Immature natural killer cell (primary cell): Measurements from ENCODE around the gene RAB3A. TPM values are rescaled to one million over a fixed set of nuclear protein-coding genes. Genes with fewer than 3 reads are reported as not detected.
"Not testable (repeated sequence)": the region's sequence is repeated elsewhere in the genome, so short reads cannot be mapped to it uniquely, and the experiment has no call there.

ENCODE experiments used
- DNase-seq, 3 donors: peaks; one replicate each; pipeline ENCODE4 v3.0.0; 2022; ENCODE audit warnings: mixed read lengths in 1 of 3
- H3K27ac Mint-ChIP-seq, 6 donors: one replicate each; pipeline ENCODE4 v1.8.0; 2020; ENCODE audit warnings: mixed read lengths in 6 of 6, mild to moderate bottlenecking in 5 of 6, inconsistent platforms in 4 of 6, moderate library complexity in 3 of 6
- H3K27me3 Mint-ChIP-seq, 3 donors: one replicate each; pipeline ENCODE4 v1.8.0; 2020 to 2021; ENCODE audit warnings: low read depth in 3 of 3, mild to moderate bottlenecking in 3 of 3, mixed read lengths in 3 of 3, moderate library complexity in 3 of 3, inconsistent platforms in 1 of 3
- H3K36me3 Mint-ChIP-seq, 3 donors: one replicate each; pipeline ENCODE4 v1.8.0; 2020; ENCODE audit warnings: mixed read lengths in 3 of 3, inconsistent platforms in 2 of 3, mild to moderate bottlenecking in 2 of 3
- H3K4me1 Mint-ChIP-seq, 2 donors: one replicate each; pipeline ENCODE4 v1.8.0; 2020; ENCODE audit warnings: inconsistent platforms in 2 of 2, mild to moderate bottlenecking in 2 of 2, mixed read lengths in 2 of 2, moderate library complexity in 1 of 2
- H3K4me3 Mint-ChIP-seq, 5 donors: one replicate each; pipeline ENCODE4 v1.8.0; 2020; ENCODE audit warnings: mild to moderate bottlenecking in 5 of 5, mixed read lengths in 5 of 5, inconsistent platforms in 3 of 5, moderate library complexity in 3 of 5
- H3K9me3 Mint-ChIP-seq, 6 donors: one replicate each; pipeline ENCODE4 v1.8.0; 2020; ENCODE audit warnings: mild to moderate bottlenecking in 6 of 6, mixed read lengths in 6 of 6, inconsistent platforms in 4 of 6, moderate library complexity in 3 of 6
- polyA plus RNA-seq, 3 donors: library from polyadenylated mRNA; unstranded; fragments of 300-500 nt; fragmentation: Illumina TruSeq; gene quantifications; one replicate each; pipeline ENCODE4 v1.2.3, GENCODE V29; 2021

The RAB3A gene
- polyA plus RNA-seq, 3 donors from 2014 or later = 0.77 to 1.1 (median 1.1) TPM

- Mint-ChIP-seq H3K4me1 (no peaks in the 10 kb centered on the region), H3K27ac (no peak overlapping the region), H3K36me3 (no peaks in the 10 kb centered on the region), H3K9me3 (peaks cover 0 to 2% (median 0%) of the 10 kb centered on the region in 6 donors), H3K4me3 (no peak overlapping the region), H3K27me3 (peaks cover 3 to 20% (median 18%) of the 10 kb centered on the region in 3 donors)
- no peak for DNase-seq
These were observed 14.8 kb upstream of the RAB3A start for GRCh38 chr19:18218600-18218999.

DNA sequence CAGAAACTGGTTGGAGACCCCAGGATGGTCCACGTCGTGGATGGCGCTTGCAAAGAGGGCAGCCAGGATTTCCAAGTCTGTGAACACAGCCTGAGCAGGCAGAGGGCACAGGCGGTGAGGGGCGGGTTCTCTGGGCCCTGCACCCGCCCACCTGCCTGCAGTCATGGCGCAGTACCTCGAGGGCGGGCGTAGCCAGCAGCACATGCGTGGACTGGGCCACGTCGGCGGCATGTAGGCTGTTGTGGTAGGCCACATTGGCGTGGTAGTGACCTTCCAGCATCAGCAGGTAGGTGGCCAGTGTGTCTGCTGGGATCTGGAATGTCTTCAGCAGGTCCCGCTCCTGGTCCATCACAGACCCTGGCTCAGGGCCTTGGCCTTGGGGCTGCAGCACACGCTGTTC lies 14.3 kb upstream of the RAB3A start:
- Mint-ChIP-seq H3K4me1 (no peaks in the 10 kb centered on the region), H3K27me3 (peaks cover 3 to 18% (median 17%) of the 10 kb centered on the region in 3 donors), H3K36me3 (no peaks in the 10 kb centered on the region), H3K27ac (no peak overlapping the region), H3K4me3 (no peak overlapping the region), H3K9me3 (peaks cover 0 to 2% (median 0%) of the 10 kb centered on the region in 6 donors)
- DNase-seq = no peak

- no peak for DNase-seq
- Mint-ChIP-seq H3K4me1 (no peaks in the 10 kb centered on the region), H3K4me3 (no peak overlapping the region), H3K27me3 (peaks cover 0 to 15% (median 10%) of the 10 kb centered on the region in 3 donors), H3K9me3 (no peaks in the 10 kb centered on the region), H3K36me3 (no peaks in the 10 kb centered on the region), H3K27ac (no peak overlapping the region)
These were observed 12.9 kb upstream of the RAB3A start for GRCh38 chr19:18216789-18217188.

GRCh38 chr19:18214779-18215433 lies 11.1 kb upstream of the RAB3A start:
- Mint-ChIP-seq H3K4me3 (no peak overlapping the region), H3K36me3 (no peaks in the 10 kb centered on the region), H3K27me3 (peaks cover 3 to 4% (median 3%) of the 10 kb centered on the region in 3 donors), H3K27ac (no peak overlapping the region), H3K9me3 (no peaks in the 10 kb centered on the region), H3K4me1 (no peaks in the 10 kb centered on the region)
- DNase-seq = no peak

GRCh38 chr19:18211683-18212082 lies 7.8 kb upstream of the RAB3A start:
- no peaks in the 10 kb centered on the region for H3K9me3 Mint-ChIP-seq
- H3K4me1 Mint-ChIP-seq = no peaks in the 10 kb centered on the region
- H3K27ac Mint-ChIP-seq = no peak overlapping the region
- H3K27me3 Mint-ChIP-seq = peaks cover 0 to 8% (median 3%) of the 10 kb centered on the region in 3 donors
- no peak overlapping the region for H3K4me3 Mint-ChIP-seq
- no peaks in the 10 kb centered on the region for H3K36me3 Mint-ChIP-seq
- DNase-seq = no peak

DNA sequence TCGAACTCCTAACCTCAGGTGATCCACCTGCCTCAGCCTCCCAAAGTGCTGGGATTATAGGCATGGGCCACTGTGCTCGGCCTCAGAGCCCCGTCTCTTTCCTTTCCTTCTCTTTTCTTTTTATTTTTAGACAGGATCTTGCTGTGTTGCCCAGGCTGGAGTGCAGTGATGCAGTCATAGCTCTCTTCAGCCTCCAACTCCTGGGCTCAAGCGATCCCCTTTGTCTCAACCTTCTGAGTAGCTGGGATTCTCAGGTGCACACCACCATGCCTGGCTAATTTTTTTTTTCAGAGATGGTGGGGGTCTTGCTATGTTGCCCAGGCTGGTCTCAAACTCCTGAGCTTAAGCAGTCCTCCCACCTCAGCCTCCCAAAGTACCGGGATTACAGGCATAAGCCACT lies 6.1 kb upstream of the RAB3A start:
- not testable (repeated sequence) for H3K4me1 Mint-ChIP-seq, H3K27ac Mint-ChIP-seq, H3K36me3 Mint-ChIP-seq, H3K9me3 Mint-ChIP-seq, DNase-seq, H3K27me3 Mint-ChIP-seq, H3K4me3 Mint-ChIP-seq

- peak; percentile 26 to 39 (median 26) for DNase-seq
- Mint-ChIP-seq H3K27ac (no peak overlapping the region), H3K9me3 (no peaks in the 10 kb centered on the region), H3K36me3 (no peaks in the 10 kb centered on the region), H3K4me1 (peaks cover 15 to 20% of the 10 kb centered on the region in 2 donors), H3K4me3 (no peak overlapping the region), H3K27me3 (peaks cover 0 to 13% (median 11%) of the 10 kb centered on the region in 3 donors)
These were observed 4.5 kb upstream of the RAB3A start for GRCh38 chr19:18208098-18208951.

DNA sequence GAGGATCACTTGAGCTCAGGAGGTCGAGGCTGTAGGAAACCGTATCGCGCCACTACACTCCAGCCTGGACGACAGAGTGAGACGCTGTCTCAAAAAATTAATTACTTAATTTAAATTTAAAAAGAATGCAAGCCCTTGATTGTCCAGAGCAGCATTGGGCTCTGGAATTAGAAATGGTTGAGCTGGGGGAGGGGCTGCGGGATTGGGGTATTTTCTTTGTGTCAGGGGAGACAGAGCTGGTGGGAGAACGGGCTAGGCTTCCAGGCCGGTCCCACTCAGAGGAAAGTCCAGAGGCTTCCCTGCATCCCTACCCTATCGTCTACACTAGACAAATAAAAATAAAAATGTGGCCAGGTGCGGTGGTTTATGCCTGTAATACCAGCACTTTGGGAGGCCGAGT lies 2.2 kb upstream of the RAB3A start:
- peaks cover 5 to 15% (median 13%) of the 10 kb centered on the region in 3 donors for H3K27me3 Mint-ChIP-seq
- H3K4me1 Mint-ChIP-seq = peaks cover 24 to 25% of the 10 kb centered on the region in 2 donors
- peak overlapping the region in 2 of 6 donors; percentile 53 to 89 for H3K27ac Mint-ChIP-seq
- no peaks in the 10 kb centered on the region for H3K9me3 Mint-ChIP-seq
- no peak for DNase-seq
- peaks cover 0 to 3% (median 0%) of the 10 kb centered on the region in 3 donors for H3K36me3 Mint-ChIP-seq
- H3K4me3 Mint-ChIP-seq = no peak overlapping the region

DNA sequence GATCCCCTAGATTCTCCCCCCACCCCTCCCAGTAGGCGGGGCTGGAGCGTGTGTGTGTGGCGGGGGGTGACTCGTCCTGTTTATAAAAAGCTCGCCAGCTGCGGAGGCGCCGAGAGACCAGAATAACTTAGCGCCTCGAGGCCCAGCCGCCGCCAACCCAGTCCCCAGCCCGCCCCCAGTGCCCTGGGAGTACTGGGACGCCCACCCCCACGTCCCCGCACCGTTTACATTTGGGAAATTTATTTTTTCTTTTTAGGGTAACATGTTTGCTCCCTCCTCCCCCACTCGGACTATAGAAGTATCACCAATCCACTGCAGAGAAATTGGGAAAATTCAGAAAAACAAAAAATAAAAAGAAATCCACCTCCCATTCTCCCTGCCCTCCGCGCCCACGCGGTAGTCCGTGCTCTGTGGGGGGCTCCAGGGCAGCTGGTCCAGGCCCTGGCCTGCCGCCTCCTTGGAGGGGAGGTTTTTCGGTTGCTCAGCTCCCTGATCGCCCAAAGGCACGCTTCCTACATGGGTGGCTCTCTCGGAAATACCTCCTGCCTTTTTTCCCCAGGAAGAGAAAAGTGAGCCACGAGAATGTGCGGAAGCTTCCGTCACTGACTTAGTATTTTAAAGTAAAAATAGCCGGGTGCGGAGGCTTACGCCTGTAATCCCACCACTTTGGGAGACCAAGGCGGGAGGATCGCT lies 1.5 kb upstream of the RAB3A start:
- Mint-ChIP-seq H3K27me3 (peaks cover 5 to 15% (median 13%) of the 10 kb centered on the region in 3 donors), H3K4me3 (peak overlapping the region; percentile 94 to 98 (median 95)), H3K9me3 (no peaks in the 10 kb centered on the region), H3K27ac (peak overlapping the region in 5 of 6 donors; percentile 55 to 98 (median 89)), H3K36me3 (peaks cover 0 to 3% (median 0%) of the 10 kb centered on the region in 3 donors), H3K4me1 (peaks cover 24 to 25% of the 10 kb centered on the region in 2 donors)
- DNase-seq = peak; percentile 37 to 43 (median 41)

- peak; percentile 9 to 22 (median 14) for DNase-seq
- Mint-ChIP-seq H3K9me3 (no peaks in the 10 kb centered on the region), H3K4me1 (peaks cover 24 to 25% of the 10 kb centered on the region in 2 donors), H3K36me3 (peaks cover 0 to 3% (median 3%) of the 10 kb centered on the region in 3 donors), H3K27ac (peak overlapping the region; percentile 89 to 99 (median 96)), H3K27me3 (peaks cover 5 to 15% (median 9%) of the 10 kb centered on the region in 3 donors), H3K4me3 (peak overlapping the region; percentile 94 to 98 (median 95))
These were observed 755 bp upstream of the RAB3A start for GRCh38 chr19:18204394-18205199.

GRCh38 chr19:18203408-18203862 lies 407 bp downstream of the RAB3A start:
- Mint-ChIP-seq H3K4me1 (peaks cover 24 to 25% of the 10 kb centered on the region in 2 donors), H3K27ac (peak overlapping the region; percentile 84 to 94 (median 88)), H3K27me3 (peaks cover 5 to 15% (median 5%) of the 10 kb centered on the region in 3 donors), H3K36me3 (peaks cover 0 to 6% (median 6%) of the 10 kb centered on the region in 3 donors), H3K4me3 (peak overlapping the region; percentile 93 to 98 (median 94)), H3K9me3 (no peaks in the 10 kb centered on the region)
- DNase-seq = no peak

DNA sequence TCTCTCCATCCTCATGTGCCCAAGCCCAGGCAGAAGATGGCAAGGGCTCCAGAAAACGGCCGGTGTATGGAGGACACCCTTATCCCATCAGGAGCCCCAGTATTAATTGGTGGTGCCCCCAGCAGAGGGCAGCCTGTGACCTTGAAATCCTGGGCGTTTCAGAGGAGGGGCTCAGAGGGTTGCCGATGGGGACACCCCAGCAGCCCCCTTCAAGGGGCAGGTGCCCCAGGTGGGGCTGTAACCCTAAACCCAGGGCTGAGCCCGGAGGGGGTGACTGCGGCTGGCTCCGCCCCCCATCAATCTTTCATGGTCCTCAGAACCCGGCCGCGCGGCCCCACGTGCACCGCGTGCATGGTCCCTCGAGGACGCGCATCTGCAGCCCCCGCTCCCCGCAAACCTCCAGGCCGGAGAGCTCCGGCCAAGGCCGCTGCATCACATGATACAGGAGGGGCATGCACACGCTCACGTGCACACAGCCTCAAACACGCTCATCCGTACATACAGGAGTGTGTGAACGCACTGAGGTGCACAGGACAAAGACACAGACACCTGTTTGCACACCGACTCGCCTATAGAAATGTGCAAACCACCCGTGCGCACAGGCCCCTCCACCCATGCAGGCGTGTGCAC lies 949 bp downstream of the RAB3A start:
- Mint-ChIP-seq H3K27me3 (peaks cover 5 to 15% (median 5%) of the 10 kb centered on the region in 3 donors), H3K27ac (peak overlapping the region; percentile 84 to 94 (median 88)), H3K4me1 (peaks cover 24 to 25% of the 10 kb centered on the region in 2 donors), H3K36me3 (peaks cover 0 to 12% (median 11%) of the 10 kb centered on the region in 3 donors), H3K9me3 (no peaks in the 10 kb centered on the region), H3K4me3 (peak overlapping the region; percentile 93 to 98 (median 94))
- DNase-seq = peak in 1 of 3 donors; percentile 14
